ENCODE results near the gene AP2M1.
"Not testable (repeated sequence)": the region's sequence is repeated elsewhere in the genome, so short reads cannot be mapped to it uniquely, and the experiment has no call there.

AP2M1 gene

DNA sequence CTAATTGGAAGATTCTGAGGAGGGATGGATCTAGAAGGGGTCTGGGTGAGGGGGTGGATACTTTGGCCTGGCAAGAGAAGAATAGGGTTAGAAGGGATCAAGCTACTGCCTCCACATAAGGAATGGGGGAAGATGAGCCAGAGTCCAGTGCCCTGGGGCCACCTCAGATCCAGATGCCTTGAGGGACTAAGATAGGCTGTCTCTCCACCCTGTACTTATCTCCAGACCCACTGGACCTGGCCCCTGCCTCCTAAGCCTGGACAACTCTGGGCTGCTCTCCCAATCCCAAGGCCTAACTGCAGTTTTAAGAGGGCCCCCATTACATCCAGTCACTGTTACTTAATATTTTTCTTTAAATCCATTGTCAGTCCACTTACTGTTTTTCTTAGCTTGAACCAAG is 17.4 kb upstream of the AP2M1 start:
- no peak for ATAC-seq

DNA sequence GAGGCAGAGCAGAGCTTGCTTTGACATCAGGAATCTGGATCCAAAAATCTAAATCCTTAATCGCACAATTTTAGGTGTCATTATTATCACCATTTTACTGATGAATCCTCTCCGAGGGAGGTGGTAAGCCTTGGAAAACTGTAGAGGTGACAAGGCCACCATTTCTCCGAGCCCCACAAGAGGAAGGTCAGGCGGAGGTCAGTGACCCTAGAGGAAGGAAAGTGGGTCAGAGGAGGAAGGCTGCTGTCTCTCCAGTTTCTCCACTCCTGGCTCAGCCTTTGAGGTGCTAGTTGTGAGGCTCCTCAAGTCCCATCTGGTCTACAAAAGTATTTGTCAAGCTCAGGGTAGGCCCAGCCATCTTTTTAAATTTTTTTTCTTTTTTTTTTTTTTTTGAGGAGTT is 16.3 kb upstream of the AP2M1 start:
- ATAC-seq: no peak

DNA sequence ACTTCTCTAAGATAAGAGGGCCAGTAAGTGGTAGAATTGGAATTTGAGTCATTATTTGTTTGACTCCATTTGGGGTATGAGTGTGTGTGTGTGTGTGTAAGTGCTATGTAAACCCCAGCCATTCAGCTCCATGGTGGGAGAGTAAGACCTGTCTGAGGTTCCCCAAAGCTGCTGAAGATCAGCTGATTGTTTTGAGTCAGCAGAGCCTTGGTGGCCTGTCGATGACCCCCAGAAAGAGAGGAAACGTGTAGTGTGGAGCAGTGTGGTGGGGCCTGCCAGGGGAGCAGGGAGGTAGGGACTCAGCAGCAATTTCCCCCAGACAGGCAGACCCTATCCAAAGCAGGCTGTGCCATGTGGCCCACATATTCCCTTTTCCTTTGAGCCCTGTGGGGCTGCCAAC is 14.2 kb upstream of the AP2M1 start:
- peak in 1 of 2 donors; percentile 41 for ATAC-seq

DNA sequence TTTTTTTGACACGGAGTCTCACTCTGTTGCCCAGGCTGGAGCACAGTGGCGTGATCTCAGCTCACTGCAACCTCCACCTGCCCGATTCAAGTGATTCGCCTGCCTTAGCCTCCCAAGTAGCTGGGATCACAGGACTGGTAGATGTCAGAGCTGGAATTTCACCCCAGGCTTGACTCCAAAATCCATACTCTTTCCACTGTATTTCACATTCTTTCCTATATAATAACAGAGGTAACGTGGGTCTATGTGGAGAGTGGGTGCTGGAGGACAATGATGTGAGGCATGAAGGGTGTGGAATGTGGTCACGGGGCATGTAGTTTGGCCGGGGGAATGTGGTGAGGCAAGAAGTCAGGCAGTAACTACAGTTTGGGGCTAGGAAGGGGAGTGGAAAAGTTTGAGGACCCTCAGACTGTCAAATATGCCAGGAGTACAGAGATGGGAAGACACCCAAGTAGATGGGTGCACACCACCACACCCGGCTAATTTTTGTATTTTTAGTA is 12.0 kb upstream of the AP2M1 start:
- not testable (repeated sequence) for ATAC-seq

DNA sequence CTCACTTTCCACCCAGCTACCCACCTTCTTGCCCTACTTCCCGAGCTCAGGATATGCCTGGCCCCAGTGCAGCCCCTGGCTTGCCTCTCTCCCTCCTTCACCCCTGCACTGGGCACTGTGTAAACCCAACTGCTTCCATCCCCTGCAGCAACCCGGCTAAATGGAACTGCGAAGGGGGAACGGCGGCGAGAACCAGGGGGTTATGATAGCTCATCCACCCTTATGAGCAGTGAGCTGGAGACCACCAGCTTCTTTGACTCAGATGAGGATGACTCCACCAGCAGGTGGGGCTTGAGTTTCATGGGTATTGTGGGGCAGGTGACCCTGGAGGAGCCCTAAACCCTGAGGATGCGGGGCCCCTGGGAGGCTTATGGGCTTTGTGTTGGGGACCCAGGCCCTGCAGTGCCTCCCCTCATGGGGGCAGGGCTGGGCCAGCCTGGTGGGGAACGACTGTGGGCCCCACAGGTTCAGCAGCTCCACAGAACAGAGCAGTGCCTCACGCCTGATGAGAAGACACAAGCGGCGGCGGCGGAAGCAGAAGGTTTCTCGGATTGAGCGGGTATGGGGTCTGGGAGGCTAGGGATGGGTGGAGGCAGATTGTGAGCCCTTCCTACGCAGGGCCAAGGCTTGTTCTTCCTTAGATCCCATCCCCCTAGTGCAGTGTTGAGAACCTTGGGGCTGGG is 9.9 kb upstream of the AP2M1 start:
- no peak for ATAC-seq

DNA sequence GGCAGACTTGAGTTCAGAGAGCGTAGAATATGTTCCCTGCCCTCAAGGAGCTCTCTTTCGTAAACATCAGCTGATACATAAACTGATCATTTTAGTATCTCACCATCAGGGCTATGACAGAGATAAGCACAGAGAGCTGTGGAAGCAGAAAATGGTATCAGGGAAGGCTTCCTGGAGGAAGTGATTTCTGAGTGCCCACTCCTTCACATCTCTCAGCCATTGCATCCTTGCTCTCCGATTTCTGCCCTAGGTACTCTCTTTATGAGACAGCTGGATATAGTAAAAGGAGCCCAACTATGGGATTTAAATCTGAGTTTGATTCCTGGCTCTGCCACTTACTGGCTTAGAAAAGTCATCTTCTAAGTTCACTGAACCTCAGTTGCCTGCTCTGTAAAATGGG is 9.1 kb upstream of the AP2M1 start:
- ATAC-seq: no peak

DNA sequence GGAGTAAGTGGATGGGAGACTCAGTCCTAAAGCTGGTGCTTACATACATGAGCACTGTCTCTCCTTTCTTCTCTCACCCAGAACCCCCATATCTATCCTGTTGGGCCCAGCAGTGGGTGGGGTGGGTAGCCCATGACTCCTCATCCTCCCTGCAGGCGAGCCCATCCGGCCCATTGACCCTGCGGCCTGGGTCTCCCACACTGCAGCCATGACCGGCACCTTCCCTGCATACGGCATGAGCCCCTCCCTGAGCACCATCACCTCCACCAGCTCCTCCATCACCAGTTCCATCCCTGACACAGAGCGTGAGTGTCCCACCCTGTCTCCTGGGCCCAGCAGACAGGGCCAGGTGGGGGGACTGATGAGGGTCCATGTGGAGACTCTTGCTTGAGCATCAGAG is 8.0 kb upstream of the AP2M1 start:
- ATAC-seq: no peak

DNA sequence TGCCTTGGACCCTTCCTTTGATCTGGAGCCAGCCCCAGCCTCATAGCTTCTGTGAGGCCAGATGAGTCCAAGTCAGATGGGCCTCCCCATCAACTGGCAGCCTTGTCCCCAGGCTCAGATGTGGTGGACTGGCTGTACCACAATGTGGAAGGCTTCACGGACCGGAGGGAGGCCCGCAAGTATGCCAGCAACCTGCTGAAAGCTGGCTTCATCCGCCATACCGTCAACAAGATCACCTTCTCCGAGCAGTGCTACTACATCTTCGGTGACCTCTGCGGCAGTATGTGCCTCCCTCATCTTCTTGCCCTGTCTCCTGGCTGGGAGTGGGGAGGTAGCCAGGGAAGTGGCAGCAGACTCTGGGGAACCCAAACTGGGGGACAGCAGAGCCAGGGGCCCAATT is 6.9 kb upstream of the AP2M1 start:
- no peak for ATAC-seq

DNA sequence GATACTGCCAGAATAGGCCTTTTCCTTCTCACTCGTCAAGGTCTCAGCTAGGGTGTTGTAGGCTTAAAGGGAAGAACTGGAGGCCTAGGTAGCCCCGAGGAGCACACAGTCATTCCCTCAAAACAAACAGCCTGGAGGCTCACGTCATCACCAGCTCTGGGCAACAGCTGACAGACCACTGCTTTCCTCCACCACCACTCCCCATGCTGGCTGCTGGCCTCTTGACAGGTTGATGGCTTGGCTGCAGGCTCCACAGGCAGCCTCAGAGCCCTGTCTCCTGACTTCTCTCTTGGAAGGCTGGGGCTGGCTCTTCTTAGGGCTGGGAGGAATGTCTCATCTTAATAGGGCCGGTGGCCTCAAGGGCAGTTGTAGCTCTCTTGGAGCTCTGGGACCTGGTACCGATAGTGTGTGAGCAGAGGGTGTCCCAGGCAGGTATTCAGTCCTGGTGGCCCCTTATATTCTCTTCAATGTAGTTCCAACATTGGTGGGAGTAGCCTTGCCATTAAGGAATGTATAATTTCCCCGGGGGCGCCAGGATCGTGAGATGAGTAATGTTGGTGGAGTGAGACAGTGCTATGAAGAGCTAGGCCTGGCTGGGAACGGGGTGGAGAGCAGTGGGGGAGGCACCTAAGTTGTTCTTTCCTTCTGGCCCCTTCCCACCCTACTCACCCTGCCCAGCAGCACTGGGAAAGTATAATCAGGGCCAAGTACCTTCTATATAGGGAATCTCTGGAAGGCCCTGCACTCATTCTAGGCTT is 6.1 kb upstream of the AP2M1 start:
- ATAC-seq: no peak

DNA sequence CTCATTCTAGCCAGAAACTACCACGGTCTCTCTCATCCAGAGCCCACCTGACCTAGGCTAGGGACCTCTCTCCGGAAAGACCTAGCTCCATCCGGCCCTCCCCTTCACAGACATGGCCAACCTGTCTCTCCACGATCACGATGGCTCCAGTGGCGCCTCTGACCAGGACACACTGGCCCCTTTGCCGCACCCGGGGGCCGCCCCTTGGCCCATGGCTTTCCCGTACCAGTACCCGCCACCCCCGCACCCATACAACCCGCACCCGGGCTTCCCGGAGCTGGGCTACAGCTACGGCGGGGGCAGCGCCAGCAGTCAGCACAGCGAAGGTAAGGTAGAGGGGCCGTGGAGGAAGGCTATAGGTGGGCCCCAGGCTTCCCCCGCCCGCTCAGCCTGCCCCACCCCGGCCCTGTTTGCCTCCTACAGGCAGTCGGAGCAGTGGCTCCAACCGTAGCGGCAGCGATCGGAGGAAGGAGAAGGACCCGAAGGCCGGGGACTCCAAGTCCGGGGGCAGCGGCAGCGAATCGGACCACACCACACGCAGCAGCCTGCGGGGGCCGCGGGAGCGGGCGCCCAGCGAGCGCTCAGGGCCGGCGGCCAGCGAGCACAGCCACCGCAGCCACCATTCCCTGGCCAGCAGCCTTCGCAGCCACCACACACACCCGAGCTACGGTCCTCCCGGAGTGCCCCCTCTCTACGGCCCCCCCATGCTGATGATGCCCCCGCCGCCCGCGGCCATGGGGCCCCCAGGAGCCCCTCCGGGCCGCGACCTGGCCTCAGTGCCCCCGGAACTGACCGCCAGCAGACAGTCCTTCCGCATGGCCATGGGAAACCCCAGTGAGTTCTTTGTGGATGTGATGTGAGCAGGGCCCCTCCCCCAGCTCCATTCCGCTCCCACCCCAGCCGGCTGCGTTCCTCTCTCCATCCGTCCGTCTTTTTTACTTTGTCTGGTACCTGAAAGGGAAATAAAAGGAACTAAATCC is 4.5 kb upstream of the AP2M1 start:
- no peak for ATAC-seq

DNA sequence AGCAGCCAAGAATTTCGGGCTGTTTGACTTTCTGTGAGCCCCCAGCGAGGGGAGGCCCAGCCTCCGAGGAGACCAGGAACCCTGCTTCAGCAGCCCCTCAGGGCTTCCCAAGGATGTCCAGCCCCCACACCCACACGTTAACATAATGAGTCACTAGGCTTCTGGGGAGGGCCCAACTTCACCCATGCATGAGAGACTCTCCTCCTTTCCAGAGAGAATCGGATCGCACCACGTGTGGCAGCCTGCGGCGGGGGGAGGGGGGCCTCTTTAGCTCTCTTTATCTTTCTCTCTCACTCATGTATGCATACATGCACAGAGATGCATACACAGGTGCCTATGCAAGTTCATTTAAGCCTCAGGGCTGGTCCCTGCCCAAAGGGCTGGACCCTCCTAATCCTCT is 3.1 kb upstream of the AP2M1 start:
- no peak for ATAC-seq

DNA sequence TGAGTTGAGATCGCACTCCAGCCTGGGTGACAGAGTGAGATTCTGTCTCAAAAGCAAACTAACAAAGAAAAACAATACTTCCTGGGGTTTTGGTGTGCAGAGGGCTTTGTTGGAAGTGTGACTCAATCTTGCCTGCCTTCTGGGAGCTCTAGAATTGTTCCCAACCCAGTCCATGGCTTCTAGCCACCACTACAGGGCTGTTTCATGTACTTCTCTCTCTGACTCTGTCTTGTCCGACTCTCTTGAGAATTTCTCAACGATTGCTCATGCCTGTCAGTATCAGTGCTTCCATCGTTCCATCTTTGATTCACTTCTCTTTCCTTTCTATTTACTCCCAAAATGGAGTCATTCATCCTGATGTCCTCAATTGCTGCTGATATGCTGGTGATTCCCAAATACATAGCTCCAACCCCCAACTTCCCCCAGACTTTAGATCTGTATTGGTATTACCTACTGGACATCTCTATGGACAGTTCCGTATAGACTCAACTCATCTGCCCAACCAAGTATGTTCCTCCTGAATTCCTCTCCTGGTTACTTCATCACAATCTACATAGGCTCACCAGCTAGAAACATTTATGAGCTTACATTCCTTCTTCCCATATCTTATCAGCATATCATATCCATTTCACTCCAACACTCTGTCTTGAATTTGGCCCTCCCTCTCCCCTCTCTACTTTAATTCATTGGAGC is 1.8 kb upstream of the AP2M1 start:
- ATAC-seq: no peak

DNA sequence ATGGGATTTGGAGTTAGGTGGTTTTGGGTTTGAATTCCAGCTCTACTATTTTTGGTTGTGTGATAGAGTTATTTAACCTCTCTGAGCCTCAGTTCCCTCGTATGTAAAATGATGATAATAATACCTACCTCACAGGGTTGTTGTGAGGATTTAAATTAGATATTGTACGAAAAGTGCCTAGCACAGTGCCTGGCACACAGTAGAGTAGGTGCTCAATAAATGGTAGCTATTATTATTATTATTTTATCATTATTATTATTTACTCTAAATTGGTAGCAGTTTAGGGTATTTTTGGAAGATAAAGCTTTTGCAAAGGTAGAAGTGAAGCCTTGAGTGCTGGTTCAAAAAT is 1.3 kb upstream of the AP2M1 start:
- no peak for ATAC-seq

DNA sequence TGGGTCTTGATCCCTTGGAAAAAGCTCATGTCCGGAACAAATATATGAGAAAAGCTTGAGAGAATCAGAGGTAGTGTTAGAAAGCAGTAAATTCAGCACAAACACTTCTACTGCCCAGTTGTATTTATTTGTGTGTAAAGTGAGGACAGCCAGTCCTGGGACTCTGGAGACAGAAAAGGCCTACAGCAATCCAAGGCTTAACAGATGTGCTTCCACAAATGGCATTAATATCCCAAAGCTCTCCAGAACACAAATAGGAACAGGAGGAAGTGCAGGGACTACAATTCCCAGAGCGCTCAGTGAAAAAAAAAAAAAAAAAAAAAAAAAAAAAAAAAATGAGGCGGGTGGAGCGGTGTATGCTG is 390 bp upstream of the AP2M1 start:
- no peak for ATAC-seq

DNA sequence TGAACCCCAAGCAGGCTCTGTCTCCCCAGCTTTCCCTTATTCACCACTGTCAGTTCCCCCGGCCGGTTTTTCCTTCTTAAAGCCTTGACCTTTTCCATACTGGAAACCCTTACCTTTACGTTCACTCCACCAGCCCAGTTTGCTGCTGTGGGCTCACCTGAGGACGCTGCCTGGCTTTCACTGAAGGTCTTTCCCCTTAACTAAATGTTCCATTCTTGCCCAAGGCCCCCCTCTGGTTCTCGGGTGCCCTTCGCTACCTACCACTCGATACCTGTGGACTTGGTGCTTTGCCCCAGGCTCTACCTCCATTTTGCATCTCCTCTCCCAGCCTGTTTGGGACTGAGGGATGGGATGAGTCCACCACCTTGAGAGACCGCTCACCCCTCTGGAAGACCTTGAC is 851 bp downstream of the AP2M1 start:
- no peak for ATAC-seq

DNA sequence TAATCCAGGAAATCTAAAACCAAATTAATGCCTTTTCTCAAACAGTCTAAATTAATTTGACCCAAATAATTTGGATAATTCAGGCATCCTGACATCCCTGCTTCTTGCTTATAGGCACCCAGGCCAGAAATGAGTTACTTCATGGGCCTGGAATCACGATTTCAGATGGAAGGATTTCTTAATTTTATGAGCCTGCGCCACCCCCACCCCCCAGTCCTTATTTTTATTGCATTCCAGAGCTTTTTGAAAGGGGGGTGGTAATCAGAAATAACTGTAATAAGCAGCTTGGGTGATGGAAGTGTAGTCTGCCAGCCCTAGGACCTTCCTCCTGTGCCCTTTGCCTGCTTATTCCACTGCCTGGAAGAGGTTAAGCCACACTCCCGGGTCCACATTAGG is 1.3 kb downstream of the AP2M1 start:
- no peak for ATAC-seq

DNA sequence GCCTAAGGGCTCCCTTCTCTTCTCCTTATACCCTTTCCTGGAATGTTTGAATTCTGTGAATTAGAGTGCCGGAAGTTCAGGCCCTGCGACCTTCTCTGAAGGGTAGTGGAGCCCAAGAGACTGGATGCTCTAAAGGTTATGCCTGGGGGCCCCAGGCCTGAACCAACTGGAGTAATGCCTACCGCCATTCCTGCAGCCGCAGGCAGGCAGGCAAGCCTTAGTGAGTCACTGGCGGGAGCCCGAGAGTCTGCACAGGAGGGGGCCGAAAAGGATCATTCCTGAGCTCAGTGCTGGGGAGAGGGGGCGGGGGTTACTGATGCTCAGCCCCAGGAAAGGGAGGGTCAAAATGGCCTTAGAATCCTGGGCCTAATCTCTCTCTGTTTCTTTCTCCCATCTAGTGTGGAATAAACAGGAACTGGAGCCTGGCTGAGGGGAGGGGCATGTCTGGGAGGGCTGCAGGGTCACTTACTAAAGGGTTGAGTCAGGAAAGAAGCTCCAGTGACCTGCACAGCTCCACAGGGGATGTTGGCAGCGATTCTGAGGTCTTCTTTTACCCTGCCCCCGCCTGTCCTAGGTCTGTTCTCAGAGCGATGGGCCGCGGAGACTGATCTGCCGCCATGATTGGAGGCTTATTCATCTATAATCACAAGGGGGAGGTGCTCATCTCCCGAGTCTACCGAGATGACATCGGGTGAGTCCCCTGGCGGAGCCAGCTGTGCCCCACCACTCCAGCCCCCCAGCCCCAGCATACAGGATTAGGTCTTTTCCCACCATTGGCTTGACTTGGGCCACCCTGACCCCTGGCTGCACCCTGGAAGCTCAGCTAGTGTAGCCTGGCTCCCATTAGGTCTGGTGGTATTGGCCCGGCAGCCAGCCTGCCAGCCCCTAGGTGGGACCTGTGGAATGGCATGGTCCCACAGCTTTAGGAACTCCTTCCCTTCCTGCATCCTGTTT is 2.0 kb downstream of the AP2M1 start:
- no peak for ATAC-seq

DNA sequence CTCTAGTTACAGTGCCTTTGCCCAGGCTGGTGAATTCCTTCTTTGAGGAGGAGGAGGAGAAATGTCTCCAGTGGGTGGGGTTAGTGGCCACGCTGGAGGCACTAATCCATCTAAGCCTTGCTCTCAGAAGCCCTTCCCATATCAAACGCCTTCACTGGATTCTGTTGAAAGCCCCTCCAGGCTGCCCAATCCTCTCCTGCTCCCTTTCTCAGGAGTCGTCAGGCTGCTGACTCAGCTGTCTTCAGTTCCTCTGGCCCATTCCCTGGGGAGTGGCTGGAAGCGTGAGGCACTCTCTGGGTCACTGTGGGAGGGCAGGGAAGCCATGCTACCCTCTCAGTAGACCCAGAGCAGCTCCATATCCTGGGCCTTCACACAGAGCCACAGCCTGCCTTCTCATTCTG is 2.7 kb downstream of the AP2M1 start:
- ATAC-seq: no peak

DNA sequence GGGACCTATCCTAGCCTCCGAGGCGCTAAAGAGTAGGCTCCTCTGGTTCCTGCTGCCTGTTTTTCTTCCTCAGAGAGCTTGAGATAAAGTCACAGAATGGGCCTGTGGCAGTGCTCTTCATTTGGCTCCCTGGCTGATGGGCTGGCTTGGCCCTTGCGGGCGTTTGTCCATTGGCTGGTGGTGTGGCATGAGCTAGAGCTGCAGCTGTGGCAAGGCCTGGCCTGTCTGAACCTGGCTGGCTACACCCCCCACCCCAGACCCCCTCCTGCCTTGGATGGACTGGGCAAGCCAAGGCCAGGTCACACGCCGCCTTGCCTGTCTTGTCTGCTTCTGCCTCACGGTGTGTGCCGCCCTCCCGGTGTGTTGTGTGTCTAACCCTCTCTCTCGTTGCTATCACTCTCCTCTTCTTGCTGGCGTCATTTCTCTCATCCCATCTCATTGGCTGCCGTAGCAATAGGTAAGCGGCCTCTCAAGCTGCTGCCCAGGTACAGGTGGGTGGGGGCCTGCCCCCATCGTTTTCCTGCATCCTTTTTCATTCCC is 3.2 kb downstream of the AP2M1 start:
- ATAC-seq: no peak

DNA sequence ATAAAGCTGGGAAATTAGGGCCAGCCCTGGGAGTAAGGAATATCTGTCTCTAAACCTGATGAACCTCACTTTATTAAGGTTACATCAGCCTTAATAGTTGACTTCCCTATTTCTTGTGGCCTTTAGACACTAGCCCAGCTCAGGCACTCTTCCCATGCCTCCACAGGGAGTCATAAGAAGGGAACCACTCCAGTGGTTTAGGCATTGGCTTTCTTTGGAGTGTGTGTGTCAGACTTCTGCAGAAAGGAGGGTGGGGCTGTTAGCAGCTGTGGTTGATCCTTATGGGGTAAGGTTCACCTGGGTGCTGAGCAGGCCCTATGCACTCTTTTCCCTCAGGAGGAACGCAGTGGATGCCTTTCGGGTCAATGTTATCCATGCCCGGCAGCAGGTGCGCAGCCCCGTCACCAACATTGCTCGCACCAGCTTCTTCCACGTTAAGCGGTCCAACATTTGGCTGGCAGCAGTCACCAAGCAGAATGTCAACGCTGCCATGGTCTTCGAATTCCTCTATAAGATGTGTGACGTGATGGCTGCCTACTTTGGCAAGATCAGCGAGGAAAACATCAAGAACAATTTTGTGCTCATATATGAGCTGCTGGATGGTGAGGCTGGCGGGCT is 4.0 kb downstream of the AP2M1 start:
- ATAC-seq: no peak

DNA sequence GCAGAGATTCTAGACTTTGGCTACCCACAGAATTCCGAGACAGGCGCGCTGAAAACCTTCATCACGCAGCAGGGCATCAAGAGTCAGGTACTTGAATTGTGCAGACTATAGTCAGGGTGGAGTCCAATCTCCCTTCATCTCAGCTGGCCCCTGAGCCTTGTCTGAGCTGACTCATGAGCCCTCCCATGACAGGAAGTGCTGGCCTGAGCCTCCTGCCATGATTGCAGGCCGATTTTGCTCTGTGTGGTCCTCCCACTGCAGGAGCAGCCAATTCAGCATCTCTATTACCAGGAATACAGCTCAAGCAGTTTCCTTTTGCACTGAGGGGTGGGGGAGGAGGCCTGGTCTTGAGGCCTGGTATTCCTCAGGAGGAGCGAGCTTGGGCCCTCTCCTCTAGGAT is 5.5 kb downstream of the AP2M1 start:
- no peak for ATAC-seq
